ENCODE data around the gene VENTX. TPM values are rescaled to one million over a fixed set of nuclear protein-coding genes. Genes with fewer than 3 reads are reported as not detected.

VENTX gene
- total and polyA plus RNA-seq, 2 of the 4 experiments (the other 2 are of a cell fraction), result not detected

- Histone ChIP-seq H3K36me3 (ENCODE audit: control insufficient read depth, insufficient read depth, low read length) (no peaks in the 10 kb centered on the region), H2BK5ac (ENCODE audit: low read depth, low read length, poor library complexity, severe bottlenecking) (no peak overlapping the region), H3K27me3 (ENCODE audit: control insufficient read depth, insufficient read depth, low read length) (no peaks in the 10 kb centered on the region), H4K91ac (ENCODE audit: insufficient read depth, low read depth, low read length) (no peak overlapping the region), H3K9me3 (ENCODE audit: control insufficient read depth, insufficient read depth, low read length) (peaks cover 1% of the 10 kb centered on the region; the same call in 1 of the 2 replicates), H3K79me1 (ENCODE audit: low read depth in 1 of 2, low read length in 2 of 2) (no peaks in the 10 kb centered on the region), H3K18ac (ENCODE audit: low read depth, low read length) (no peak overlapping the region), H2BK15ac (ENCODE audit: low read depth, low read length) (no peak overlapping the region), H3K27ac (ENCODE audit: insufficient read depth, low read length) (no peak overlapping the region), H2AFZ (replicated peaks; ENCODE audit: low read length, poor library complexity) (no peak overlapping the region), H2BK120ac (ENCODE audit: low read depth, low read length) (no peak overlapping the region), H3K14ac (replicated peaks; ENCODE audit: low read depth, low read length) (no peak overlapping the region), H3K56ac (ENCODE audit: extremely low read depth, insufficient read depth, low read length) (no peak overlapping the region), H3K9me1 (ENCODE audit: insufficient read depth, low read length) (no peaks in the 10 kb centered on the region), H2AK9ac (replicated peaks; ENCODE audit: low read depth, low read length, poor library complexity) (no peak overlapping the region), H2BK20ac (ENCODE audit: low read depth, low read length) (no peak overlapping the region), H2AK5ac (ENCODE audit: low read depth, low read length) (no peak overlapping the region), H3K23ac (ENCODE audit: low read depth, low read length) (no peak overlapping the region), H4K8ac (ENCODE audit: low read depth in 2 of 2, low read length in 2 of 2) (no peak overlapping the region), H4K20me1 (ENCODE audit: insufficient read depth, low read length) (no peaks in the 10 kb centered on the region), H3K4me2 (ENCODE audit: low read depth, low read length) (no peak overlapping the region), H3K9ac (ENCODE audit: low read depth, low read length) (no peak overlapping the region), H3K4me1 (ENCODE audit: control insufficient read depth, insufficient read depth, low read length) (no peaks in the 10 kb centered on the region), H4K5ac (ENCODE audit: low read depth, low read length) (no peak overlapping the region), H3K4ac (ENCODE audit: low read depth, low read length) (no peak overlapping the region), H3K4me3 (ENCODE audit: insufficient read depth, low read depth, low read length) (no peak overlapping the region)
- no peak for ATAC-seq (ENCODE audit: low read depth)
- dilution Hi-C loops (cut with HindIII; ENCODE audit: low sequenced_read_pairs, unreplicated experiment), result no loop called here
- TF ChIP-seq ELK1 (IDR thresholded peaks at IDR 0.05; ENCODE audit: borderline replicate concordance, low read depth, low read length), result no peak
- no peak for TF ChIP-seq FOS (IDR thresholded peaks at IDR 0.05; ENCODE audit: low read depth, low read length)
- no peak for TF ChIP-seq MXI1 (IDR thresholded peaks at IDR 0.05; ENCODE audit: borderline replicate concordance, low read depth, low read length)
- no peak for TF ChIP-seq SMC3 (IDR thresholded peaks at IDR 0.05; ENCODE audit: low read depth, low read length)
- TF ChIP-seq CEBPB (IDR thresholded peaks at IDR 0.05; ENCODE audit: low read depth, low read length), result no peak
- TF ChIP-seq MAZ (IDR thresholded peaks at IDR 0.05; ENCODE audit: borderline replicate concordance, low read depth, low read length), result no peak
- no peak for TF ChIP-seq RAD21 (IDR thresholded peaks at IDR 0.05; ENCODE audit: low read length)
- TF ChIP-seq NFE2L2 (IDR thresholded peaks at IDR 0.05; ENCODE audit: low read depth, low read length), result no peak
- TF ChIP-seq CTCF (conservative IDR thresholded peaks at IDR 0.05; ENCODE audit: low read depth, low read length), result no peak
- TF ChIP-seq MAFK (IDR thresholded peaks at IDR 0.05; ENCODE audit: low read depth, low read length), result no peak
- no peak for TF ChIP-seq RFX5 (IDR thresholded peaks at IDR 0.05; ENCODE audit: low read depth, low read length)
- TF ChIP-seq RCOR1 (IDR thresholded peaks at IDR 0.05; ENCODE audit: insufficient replicate concordance, low read length), result no peak
- no peak for TF ChIP-seq USF2 (IDR thresholded peaks at IDR 0.05; ENCODE audit: low read depth, low read length)
- no peak for TF ChIP-seq POLR2A (IDR thresholded peaks at IDR 0.05; ENCODE audit: low read depth, low read length)
- TF ChIP-seq CHD1 (IDR thresholded peaks at IDR 0.05; ENCODE audit: low read depth, low read length), result no peak
- CTCF ChIA-PET, result no interaction called here
- no TSS peak for BruUV-seq (replicated peaks)
- intact Hi-C loops (cut with micrococcal nuclease), result no loop called here
- 75% methylated on average over 9 of the region's 27 CpGs; no CpG with 5 or more reads in 1 of the 2 experiments for WGBS, 2 experiments (ENCODE audit: extremely low coverage in 2 of 2, insufficient read length in 1 of 2)
- in situ Hi-C loops (cut with MboI; ENCODE audit: low sequenced_read_pairs), result no loop called here
- POLR2A ChIA-PET (ENCODE audit: unreplicated experiment), result no interaction called here
- no peak for DNase-seq
Measured at GRCh38 chr10:133210398-133211140, 27.1 kb upstream of the VENTX start.
